ENCODE data around the gene MYL6.
"Not testable (repeated sequence)": the region's sequence is repeated elsewhere in the genome, so short reads cannot be mapped to it uniquely, and the experiment has no call there.

MYL6 gene

DNA sequence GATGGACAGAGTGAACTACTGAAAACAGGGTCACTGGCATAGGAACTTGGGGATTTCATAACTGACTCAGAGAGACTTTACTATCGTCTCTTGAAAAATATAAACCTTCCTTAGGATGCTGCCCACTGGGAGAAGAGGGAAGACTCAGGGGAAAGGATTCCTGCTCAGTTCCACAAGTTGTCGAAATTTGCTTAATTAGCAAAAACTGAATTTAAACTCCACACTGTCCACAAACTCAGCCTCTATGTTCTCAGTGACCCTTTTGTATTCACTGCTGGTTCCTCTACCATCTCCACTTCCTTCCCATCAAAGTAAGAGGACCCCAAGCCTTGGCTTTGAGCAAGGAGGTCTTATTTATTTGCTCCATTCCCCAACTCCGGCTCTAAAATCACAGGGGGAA is 12.9 kb upstream of the MYL6 start:
- Mint-ChIP-seq H3K36me3 (ENCODE audit: low read depth) (peaks cover 46% of the 10 kb centered on the region), H3K27ac (no peak overlapping the region), H3K4me1 (ENCODE audit: low read depth) (peaks cover 20% of the 10 kb centered on the region), H3K27me3 (ENCODE audit: low read depth) (no peaks in the 10 kb centered on the region), H3K4me3 (no peak overlapping the region), H3K9me3 (no peaks in the 10 kb centered on the region)

DNA sequence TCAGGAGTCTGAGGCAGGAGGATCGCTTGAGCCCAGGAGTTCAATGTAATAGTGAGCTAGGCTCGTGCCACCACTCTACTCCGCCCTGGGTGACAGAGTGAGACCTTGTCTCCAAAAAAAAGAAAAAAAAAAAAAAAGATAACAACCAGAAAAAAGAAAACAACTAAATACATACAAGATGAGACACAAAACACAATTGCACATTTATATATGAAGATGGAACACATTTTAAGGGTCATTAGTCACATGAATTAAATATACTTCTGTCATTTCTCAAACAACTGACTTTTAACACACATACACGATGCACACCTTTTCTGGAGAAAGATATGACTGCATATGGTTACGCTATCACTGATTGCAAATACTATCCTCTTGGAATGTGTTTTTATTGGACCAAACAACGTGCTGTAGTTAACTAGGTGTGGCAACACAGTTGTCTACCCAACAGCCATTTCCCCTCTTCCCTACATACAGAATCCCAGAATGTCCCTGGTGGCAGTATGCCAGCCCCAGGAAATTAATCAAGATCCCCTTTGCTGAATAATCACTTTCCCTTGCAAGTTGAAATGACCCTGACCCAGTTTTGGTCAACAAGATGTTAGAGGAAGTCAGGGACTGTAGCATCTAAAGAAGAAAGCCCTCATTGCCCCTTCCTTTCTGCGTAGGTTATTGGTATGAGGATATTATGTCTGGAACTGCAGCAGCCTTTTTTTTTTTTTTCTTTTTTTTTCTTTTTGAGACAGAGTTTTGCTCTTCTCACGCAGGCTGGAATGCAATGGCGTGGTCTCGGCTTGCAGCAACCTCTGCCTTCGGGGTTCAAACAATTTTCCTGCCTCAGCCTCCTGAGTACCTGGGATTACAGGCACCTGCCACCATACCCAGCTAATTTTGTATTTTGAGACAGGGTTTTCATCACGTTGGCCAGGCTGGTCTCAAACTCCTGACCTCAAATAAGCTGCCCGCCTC is 11.4 kb upstream of the MYL6 start:
- Mint-ChIP-seq H3K36me3 (ENCODE audit: low read depth) (peaks cover 37% of the 10 kb centered on the region), H3K4me3 (no peak overlapping the region), H3K4me1 (ENCODE audit: low read depth) (peaks cover 26% of the 10 kb centered on the region), H3K9me3 (no peaks in the 10 kb centered on the region), H3K27ac (no peak overlapping the region), H3K27me3 (ENCODE audit: low read depth) (no peaks in the 10 kb centered on the region)

DNA sequence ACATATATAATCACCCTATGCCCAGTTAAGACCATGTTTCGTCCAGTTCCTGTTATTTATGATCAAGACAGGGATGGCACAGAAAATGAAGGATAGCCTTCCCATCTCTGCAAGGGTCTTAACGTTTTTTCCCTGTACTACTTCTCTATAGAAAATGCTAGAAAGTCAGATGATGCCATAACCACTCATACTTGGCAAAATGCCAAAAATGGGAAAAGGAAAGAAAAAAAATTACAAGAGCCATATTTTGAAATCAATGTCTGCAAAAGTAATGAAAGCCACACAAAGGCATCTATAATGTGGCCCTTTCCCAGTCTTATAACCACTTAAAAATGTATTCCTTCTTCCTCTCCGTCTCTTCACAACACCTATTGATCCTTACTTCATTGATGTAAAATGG is 7.6 kb upstream of the MYL6 start:
- H3K36me3 Mint-ChIP-seq (ENCODE audit: low read depth): peaks cover 6% of the 10 kb centered on the region
- peak overlapping the region; percentile 14 for H3K4me3 Mint-ChIP-seq
- no peaks in the 10 kb centered on the region for H3K27me3 Mint-ChIP-seq (ENCODE audit: low read depth)
- H3K4me1 Mint-ChIP-seq (ENCODE audit: low read depth): peaks cover 36% of the 10 kb centered on the region
- H3K27ac Mint-ChIP-seq: peak overlapping the region; percentile 100
- H3K9me3 Mint-ChIP-seq: no peaks in the 10 kb centered on the region

DNA sequence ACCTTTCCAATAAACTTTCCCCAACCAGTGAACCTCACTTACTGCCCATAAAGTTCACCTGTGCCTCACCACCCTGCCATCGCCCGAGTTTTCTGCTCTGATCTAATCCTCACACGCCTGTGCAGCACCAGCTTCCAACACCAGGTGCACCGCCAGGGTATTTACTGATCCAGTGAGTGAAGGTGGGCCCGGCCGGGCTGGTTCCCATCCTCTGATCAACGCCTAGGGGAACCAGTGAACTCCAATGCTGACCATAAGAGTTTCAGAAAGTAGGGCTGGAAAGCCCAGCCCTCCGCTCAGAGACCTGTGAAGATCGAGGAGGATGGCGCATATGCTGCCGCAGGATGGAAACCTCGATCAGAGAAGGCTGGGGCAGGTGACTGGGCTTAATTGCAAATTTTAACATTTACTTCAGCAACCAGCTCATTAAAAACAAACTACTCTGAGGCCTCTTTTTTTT is 6.5 kb upstream of the MYL6 start:
- no peaks in the 10 kb centered on the region for H3K9me3 Mint-ChIP-seq
- peak overlapping the region; percentile 100 for H3K27ac Mint-ChIP-seq
- peaks cover 36% of the 10 kb centered on the region for H3K4me1 Mint-ChIP-seq (ENCODE audit: low read depth)
- peaks cover 6% of the 10 kb centered on the region for H3K36me3 Mint-ChIP-seq (ENCODE audit: low read depth)
- peak overlapping the region; percentile 90 for H3K4me3 Mint-ChIP-seq
- H3K27me3 Mint-ChIP-seq (ENCODE audit: low read depth): no peaks in the 10 kb centered on the region

DNA sequence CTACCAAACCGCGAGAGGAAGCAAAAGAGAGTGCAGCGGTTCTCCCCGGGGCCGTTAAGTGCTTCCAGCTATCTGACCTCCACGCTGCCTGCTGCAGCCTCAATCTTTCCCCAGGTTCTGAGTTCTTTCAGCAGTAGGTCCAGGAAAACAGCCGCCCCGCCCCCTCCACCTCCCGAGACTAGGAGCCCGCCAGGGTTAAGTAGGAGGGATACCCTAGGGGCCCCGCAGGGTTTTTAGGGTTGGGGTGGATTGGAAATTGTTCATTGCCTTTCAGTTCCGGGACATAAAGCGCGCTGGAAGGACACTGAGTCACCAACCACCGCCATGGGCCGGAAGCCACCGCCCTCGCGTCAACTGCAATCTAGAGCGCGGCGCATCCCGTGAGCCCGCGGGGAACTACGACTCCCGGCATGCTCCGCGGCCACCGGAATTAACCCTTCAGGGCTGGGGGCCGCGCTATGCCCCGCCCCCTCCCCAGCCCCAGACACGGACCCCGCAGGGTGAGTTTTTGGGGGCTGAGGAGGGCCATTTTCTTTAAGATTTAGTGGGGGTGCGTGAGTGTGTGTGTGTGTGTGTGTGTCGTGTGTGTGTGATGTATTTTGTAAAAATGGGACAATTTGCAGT is 5.9 kb upstream of the MYL6 start, which contains the start of gene MYL6B:
Gene MYL6B, plus strand, starts transcription at position 456 of the 624 bp plus-strand sequence. CDS start 1,332 bp downstream, outside the sequence.
- Mint-ChIP-seq H3K9me3 (no peaks in the 10 kb centered on the region), H3K27me3 (ENCODE audit: low read depth) (no peaks in the 10 kb centered on the region), H3K27ac (peak within 1 kb of the TSS; percentile 100), H3K36me3 (ENCODE audit: low read depth) (peaks cover 7% of the 10 kb centered on the region), H3K4me1 (ENCODE audit: low read depth) (peaks cover 37% of the 10 kb centered on the region), H3K4me3 (peak within 1 kb of the TSS; percentile 90)

DNA sequence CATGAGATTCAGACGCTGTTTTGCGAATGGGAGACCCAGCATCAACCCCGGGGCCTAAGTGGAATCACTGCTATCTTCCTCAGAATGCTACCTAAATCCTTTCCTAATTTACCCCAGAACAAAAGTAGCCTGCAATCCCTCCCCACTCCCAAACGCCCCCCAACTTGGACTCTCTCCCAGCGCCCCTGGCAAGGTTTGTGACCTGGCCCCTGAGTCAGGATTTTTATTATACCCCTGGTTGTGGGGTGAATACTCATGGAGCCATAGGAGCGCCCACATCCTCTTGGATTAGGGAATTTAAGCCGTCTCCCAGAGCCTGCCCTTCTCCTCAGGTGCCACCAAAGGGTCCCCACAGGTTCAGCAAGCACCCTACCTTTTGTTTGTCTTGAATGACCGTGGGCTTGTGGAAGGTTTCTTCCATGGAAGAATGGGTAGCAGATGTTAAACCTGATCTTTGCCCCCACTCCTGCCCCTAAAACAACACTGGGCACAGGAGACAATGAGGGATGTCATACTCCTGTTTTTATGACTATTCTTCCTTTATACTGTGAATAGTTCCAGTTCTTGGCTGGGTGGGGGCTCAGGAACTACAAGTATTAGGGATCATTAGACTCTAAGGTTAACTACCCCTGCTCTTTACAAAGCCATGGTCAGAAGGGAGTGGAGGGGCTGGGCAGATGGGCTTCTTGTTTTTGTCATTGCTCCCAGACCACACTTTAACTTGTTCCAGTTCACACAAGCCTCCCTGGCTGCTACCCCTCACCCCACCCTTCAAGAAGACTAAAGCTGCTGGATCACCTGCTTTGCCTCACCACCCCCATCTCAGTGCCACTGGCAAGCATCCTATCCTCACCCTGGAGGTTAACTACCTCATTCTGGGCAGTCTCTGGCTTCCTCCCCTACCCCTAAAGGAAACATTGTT is 5.1 kb upstream of the MYL6 start:
- H3K9me3 Mint-ChIP-seq: no peaks in the 10 kb centered on the region
- peaks cover 40% of the 10 kb centered on the region for H3K4me1 Mint-ChIP-seq (ENCODE audit: low read depth)
- H3K27ac Mint-ChIP-seq: peak overlapping the region; percentile 100
- peak overlapping the region; percentile 90 for H3K4me3 Mint-ChIP-seq
- H3K27me3 Mint-ChIP-seq (ENCODE audit: low read depth): no peaks in the 10 kb centered on the region
- H3K36me3 Mint-ChIP-seq (ENCODE audit: low read depth): peaks cover 8% of the 10 kb centered on the region

DNA sequence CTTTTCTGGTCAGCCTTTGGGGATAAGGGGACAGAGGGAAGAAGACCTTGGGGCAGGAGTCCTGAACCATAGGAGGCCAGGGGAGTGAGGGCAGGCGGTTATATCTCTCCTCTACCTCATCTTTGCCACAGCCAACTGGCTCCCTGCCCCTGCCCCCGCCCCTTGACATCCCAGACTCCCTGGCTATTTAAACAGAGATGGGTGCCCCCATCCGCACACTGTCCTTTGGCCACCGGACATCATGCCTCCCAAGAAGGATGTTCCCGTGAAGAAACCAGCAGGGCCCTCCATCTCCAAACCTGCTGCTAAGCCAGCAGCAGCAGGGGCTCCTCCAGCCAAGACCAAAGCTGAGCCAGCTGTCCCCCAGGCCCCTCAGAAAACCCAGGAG is 4.5 kb upstream of the MYL6 start:
- Mint-ChIP-seq H3K4me3 (peak overlapping the region; percentile 90), H3K27ac (peak overlapping the region; percentile 100), H3K27me3 (ENCODE audit: low read depth) (no peaks in the 10 kb centered on the region), H3K9me3 (no peaks in the 10 kb centered on the region), H3K4me1 (ENCODE audit: low read depth) (peaks cover 40% of the 10 kb centered on the region), H3K36me3 (ENCODE audit: low read depth) (peaks cover 11% of the 10 kb centered on the region)

DNA sequence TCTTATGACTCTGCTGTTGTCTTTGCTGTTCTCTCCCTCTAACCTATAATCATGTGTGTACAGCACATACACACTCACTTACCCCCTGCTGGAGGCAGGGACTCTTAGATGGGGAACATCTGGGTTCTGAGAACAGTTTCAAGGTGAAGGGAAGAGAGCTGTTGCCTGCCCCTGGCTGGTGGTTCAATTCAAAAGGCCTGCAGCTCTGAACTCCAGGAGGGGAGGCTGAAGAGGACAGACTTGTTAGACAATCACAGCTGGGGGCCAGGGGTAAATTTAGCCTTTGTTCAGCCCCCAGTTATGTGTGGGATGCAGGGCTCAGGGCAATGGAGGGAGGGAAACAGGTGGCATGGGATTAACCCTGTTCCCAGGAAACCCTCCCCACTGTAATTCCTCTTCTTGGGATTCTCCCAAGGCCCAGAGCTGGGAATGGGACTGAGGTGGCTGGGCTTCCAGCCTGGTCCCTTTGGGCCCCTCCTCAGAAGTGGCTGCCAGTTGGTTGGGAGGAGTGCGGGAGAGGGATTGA is 3.9 kb upstream of the MYL6 start:
- no peaks in the 10 kb centered on the region for H3K9me3 Mint-ChIP-seq
- peaks cover 43% of the 10 kb centered on the region for H3K4me1 Mint-ChIP-seq (ENCODE audit: low read depth)
- peaks cover 18% of the 10 kb centered on the region for H3K36me3 Mint-ChIP-seq (ENCODE audit: low read depth)
- peak overlapping the region; percentile 31 for H3K27ac Mint-ChIP-seq
- H3K4me3 Mint-ChIP-seq: no peak overlapping the region
- no peaks in the 10 kb centered on the region for H3K27me3 Mint-ChIP-seq (ENCODE audit: low read depth)

DNA sequence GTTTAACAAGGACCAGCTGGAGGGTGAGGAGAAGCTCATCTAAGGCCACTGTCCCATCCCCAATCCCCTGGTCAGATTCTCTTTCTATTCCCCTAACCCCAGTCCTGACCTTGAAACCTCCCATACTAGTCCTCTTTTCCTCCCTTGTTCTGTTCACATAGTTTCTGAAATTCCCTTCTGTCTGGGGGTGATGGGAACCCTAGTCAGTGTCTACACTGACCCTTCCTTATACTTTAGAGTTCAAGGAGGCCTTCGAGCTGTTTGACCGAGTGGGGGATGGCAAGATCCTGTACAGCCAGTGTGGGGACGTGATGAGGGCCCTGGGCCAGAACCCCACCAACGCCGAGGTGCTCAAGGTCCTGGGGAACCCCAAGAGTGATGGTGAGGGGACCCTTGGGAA is 3.3 kb upstream of the MYL6 start:
- peak overlapping the region; percentile 5 for H3K4me3 Mint-ChIP-seq
- no peaks in the 10 kb centered on the region for H3K27me3 Mint-ChIP-seq (ENCODE audit: low read depth)
- peaks cover 45% of the 10 kb centered on the region for H3K4me1 Mint-ChIP-seq (ENCODE audit: low read depth)
- H3K9me3 Mint-ChIP-seq: no peaks in the 10 kb centered on the region
- no peak overlapping the region for H3K27ac Mint-ChIP-seq
- H3K36me3 Mint-ChIP-seq (ENCODE audit: low read depth): peaks cover 23% of the 10 kb centered on the region

DNA sequence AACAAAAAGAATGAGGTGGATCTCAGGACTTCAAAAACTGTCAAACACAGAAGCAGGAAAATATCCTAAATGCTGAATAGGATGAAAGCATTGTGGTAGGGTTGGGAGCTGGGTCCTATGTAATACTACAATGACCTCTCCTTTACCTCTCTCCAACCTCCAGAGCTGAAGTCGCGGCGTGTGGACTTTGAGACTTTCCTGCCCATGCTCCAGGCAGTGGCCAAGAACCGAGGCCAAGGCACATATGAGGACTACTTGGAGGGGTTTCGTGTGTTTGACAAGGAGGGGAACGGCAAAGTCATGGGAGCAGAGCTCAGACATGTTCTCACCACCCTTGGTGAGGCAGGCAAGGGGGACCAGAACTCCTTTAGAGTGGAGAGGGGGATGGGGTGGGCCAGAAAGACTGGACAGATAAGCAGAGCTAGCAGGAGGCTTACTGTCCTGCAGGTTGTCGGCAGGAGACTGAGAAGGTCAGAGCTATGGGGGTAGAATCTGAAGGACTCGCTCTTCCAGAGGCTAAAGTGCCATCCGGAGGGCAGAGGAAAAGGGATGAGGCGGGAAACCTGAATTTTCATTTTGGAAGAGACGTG is 2.8 kb upstream of the MYL6 start:
- Mint-ChIP-seq H3K9me3 (no peaks in the 10 kb centered on the region), H3K27ac (peak overlapping the region; percentile 31), H3K4me3 (peak overlapping the region; percentile 22), H3K4me1 (ENCODE audit: low read depth) (peaks cover 46% of the 10 kb centered on the region), H3K36me3 (ENCODE audit: low read depth) (peaks cover 28% of the 10 kb centered on the region), H3K27me3 (ENCODE audit: low read depth) (no peaks in the 10 kb centered on the region)

DNA sequence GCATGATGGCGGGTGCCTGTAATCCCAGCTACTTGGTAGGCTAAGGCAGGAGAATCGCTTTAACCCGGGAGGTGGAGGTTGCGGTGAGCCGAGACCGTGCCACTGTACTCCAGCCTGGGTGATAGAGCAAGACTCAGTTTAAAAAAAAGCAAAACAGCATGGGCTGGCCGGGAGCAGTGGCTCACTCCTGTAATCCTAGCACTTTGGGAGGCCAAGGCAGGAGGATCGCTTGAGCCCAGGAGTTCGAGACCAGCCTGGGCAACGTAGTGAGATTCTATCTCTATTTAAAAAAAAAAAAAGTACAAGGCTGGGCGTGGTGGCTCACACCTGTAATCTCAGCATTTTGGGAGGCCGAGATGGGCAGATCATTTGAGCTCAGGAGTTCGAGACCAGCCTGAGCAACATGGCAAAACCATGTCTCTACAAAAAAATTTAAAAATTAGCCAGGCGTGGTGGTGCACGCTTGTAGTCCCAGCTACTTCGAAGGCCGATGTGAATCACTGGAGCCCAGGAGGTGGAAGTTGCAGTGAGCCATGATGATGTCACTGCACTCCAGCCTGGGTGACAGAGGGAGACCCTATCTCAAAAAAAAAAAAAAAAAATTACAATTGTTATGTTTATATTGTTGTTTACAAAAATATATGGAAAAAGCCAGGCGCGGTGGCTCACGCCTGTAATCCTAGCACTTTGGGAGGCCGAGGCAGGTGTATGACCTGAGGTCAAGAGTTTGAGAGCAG is 1.5 kb upstream of the MYL6 start:
- peak overlapping the region; percentile 99 for H3K27ac Mint-ChIP-seq
- not testable (repeated sequence) for H3K9me3 Mint-ChIP-seq; H3K27me3 Mint-ChIP-seq (ENCODE audit: low read depth)
- peak overlapping the region; percentile 99 for H3K4me3 Mint-ChIP-seq
- H3K4me1 Mint-ChIP-seq (ENCODE audit: low read depth): peaks cover 48% of the 10 kb centered on the region
- peaks cover 38% of the 10 kb centered on the region for H3K36me3 Mint-ChIP-seq (ENCODE audit: low read depth)

DNA sequence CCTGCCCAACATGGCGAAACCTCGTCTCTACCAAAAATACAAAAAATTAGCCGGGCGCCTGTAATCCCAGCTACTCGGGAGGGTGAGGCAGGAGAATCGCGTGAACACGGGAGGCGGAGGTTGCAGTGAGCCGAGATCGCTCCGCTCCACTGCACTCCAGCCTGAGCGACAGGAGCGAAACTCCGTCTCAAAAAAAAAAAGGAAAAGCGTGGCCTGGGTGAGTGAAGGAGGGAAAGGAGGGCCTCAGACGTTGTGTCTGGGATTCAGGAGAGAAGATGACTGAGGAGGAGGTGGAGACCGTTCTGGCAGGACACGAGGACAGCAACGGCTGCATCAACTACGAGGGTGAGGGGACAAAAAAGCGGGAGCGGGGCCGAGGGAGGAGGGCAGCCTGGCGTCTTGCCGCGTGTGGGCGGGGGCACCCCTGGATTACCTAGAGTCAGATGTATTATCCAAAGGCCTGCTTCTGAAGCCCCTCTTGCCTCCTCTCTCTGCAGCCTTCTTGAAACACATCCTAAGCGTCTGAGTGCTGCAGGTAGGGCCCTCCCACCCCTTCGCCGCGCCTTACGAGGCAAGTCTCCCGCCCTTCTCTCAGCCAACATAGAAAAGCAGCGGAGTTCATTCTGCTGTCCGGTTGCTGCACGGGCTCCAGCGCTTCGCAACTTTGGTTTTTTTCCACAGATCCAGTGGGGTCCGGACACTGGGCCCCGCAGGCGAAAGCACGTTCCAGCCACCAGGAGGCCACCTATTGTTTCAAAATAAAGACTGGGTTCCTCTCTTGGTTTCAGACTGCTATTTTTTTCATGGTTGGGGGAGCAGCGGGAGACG is 744 bp upstream of the MYL6 start:
- H3K27ac Mint-ChIP-seq: peak overlapping the region; percentile 99
- peaks cover 45% of the 10 kb centered on the region for H3K36me3 Mint-ChIP-seq (ENCODE audit: low read depth)
- no peaks in the 10 kb centered on the region for H3K27me3 Mint-ChIP-seq (ENCODE audit: low read depth)
- peaks cover 48% of the 10 kb centered on the region for H3K4me1 Mint-ChIP-seq (ENCODE audit: low read depth)
- no peaks in the 10 kb centered on the region for H3K9me3 Mint-ChIP-seq
- peak overlapping the region; percentile 99 for H3K4me3 Mint-ChIP-seq
